Thyroid gland (tissue), 4 donors: Measurements from ENCODE around the gene C2orf81. TPM values are rescaled to one million over a fixed set of nuclear protein-coding genes. Genes with fewer than 3 reads are reported as not detected.
A peak's percentile ranks its signal among the peaks of the same experiment; 100 is the strongest.

Source experiments
- DNase-seq, 2 donors: peaks; one replicate each; pipeline ENCODE4 v3.0.0-alpha.2; 2019
- H3K27ac ChIP-seq, 3 donors: fragments of 200-600 bp; sonication (generic); 1 replicate in 2 of 3; 2 replicates in 1 of 3; pipeline ENCODE4 v1.5.1; 2016 to 2019; ENCODE audit warnings: mild to moderate bottlenecking in 1 of 3, moderate library complexity in 1 of 3
- H3K27me3 ChIP-seq: fragments of 200-600 bp; sonication (generic); one replicate; pipeline ENCODE4 v1.5.1; 2019
- H3K36me3 ChIP-seq, 2 donors: fragments of 200-600 bp; sonication (generic); one replicate each; pipeline ENCODE4 v1.5.1; 2016 to 2019
- H3K4me1 ChIP-seq, 2 donors: fragments of 200-600 bp; sonication (generic); one replicate each; pipeline ENCODE4 v1.5.1; 2017 to 2019
- H3K4me3 ChIP-seq, 3 donors: fragments of 200-600 bp; sonication (generic); replicated peaks in 1 of 3; 1 replicate in 2 of 3; 2 replicates in 1 of 3; pipeline ENCODE4 v1.5.1; 2016; ENCODE audit warnings: mild to moderate bottlenecking in 1 of 3
- H3K9me3 ChIP-seq: fragments of 200-600 bp; sonication (generic); one replicate; pipeline ENCODE4 v1.5.1; 2017
- CTCF ChIP-seq, 6 experiments: fragments of 200-600 bp in 3 of 6; fragments of 450-650 bp in 3 of 6; sonication (generic) in 3 of 6; IDR thresholded peaks; one replicate each; pipeline ENCODE4 v1.5.1; 2016 to 2019; ENCODE audit warnings: antibody characterized with exemption in 6 of 6, mild to moderate bottlenecking in 2 of 6, inconsistent platforms in 1 of 6, moderate library complexity in 1 of 6
- POLR2A ChIP-seq, 2 donors: fragments of 450-650 bp; IDR thresholded peaks; one replicate each; pipeline ENCODE4 v1.6.1; 2017; ENCODE audit warnings: antibody characterized with exemption in 2 of 2, mild to moderate bottlenecking in 2 of 2, moderate library complexity in 1 of 2
- WGBS, 2 donors: methylation state at CpG; one replicate each; pipeline ENCODE4 v1.1.5; 2017; 5-methylcytosine and 5-hydroxymethylcytosine counted together
- intact Hi-C: fragments of 100-400 bp; cut with DNase I; formaldehyde crosslinking; loops from one replicate; pipeline ENCODE4 v1.15.1; 2023
- total RNA-seq, 4 donors: library from RNA; depleted of rRNA; stranded (reverse); fragments of >200 nt; gene quantifications; one replicate each; pipeline ENCODE4 v1.2.3, GENCODE V29; 2016

C2orf81 gene
- total RNA-seq, 4 donors from 2014 or later, result 2.3 to 3.4 (median 3.1) TPM

DNA sequence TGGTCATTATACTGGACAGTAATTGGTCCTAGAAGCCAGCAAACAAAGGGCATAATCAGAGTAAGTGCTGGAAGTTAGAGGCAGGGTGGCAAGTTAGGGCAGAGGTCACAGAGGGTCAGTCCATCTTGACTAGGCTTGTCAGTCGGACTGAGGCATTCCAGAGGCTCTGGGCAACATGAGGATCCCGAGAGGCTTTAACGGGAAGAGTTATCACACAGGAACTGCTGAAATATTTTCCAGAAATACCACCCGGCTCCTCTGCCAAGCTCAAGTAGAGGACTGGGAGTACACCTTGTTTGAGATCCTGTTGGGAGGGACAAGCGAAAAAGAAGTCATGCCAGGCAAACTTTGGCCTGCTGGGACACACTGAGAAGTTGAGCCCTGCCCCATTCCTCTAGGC is 13.7 kb downstream of the C2orf81 start:
- no peaks in the 10 kb centered on the region for H3K4me1 ChIP-seq
- H3K4me3 ChIP-seq, result no peak overlapping the region
- no peaks in the 10 kb centered on the region for H3K9me3 ChIP-seq
- no peak overlapping the region for H3K27ac ChIP-seq
- H3K36me3 ChIP-seq, result no peaks in the 10 kb centered on the region
- no peak for DNase-seq
- intact Hi-C loops, result no loop called here
- TF ChIP-seq CTCF (IDR thresholded peaks at IDR 0.05) (no peak), POLR2A (IDR thresholded peaks at IDR 0.05) (no peak)
- WGBS, 2 donors, result 62 to 85% methylated on average over 5 of the region's 5 CpGs
- no peaks in the 10 kb centered on the region for H3K27me3 ChIP-seq

DNA sequence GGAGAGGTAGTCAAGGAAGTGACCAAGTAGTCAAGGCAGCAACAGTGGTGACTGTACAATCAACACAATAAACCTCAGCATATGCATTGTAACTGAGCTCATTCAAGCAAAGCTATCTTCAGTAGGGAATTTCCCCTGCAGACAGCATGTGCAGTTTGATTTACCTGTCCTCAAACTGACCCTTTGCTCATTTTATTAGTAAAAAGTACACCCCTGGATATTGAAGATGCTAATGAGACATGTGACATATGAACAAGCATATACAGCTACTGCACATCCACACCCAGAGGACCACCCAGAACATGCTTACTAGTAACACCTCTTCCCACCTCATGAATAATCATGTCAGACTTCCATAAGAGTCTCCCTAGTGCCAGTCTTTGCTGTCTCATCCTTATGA is 15.4 kb downstream of the C2orf81 start:
- intact Hi-C loops, result no loop called here
- Histone ChIP-seq H3K4me1 (no peaks in the 10 kb centered on the region), H3K36me3 (no peaks in the 10 kb centered on the region), H3K27ac (no peak overlapping the region), H3K4me3 (no peak overlapping the region), H3K27me3 (no peaks in the 10 kb centered on the region), H3K9me3 (no peaks in the 10 kb centered on the region)
- DNase-seq, result no peak
- no peak for TF ChIP-seq POLR2A (IDR thresholded peaks at IDR 0.05)
- no peak for TF ChIP-seq CTCF (IDR thresholded peaks at IDR 0.05)

DNA sequence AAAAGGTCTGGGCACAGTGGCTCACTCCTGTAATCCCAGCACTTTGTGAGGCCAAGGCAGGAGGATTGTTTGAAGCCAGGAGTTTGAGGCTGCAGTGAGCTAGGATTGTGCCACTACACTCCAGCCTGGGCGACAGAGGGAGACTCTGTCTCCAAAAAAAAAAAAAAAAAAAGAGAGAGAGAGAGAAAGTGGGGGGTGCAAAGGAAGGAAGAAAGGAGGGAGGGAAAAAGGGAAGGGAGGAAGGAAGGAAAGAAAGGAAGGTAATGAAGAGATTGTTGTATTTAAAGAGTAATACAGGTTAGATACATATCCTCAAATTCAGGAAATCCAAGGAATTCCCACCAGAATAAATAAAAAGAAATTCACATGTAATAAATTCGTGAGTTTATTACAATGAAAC is 19.5 kb downstream of the C2orf81 start:
- Histone ChIP-seq H3K4me3 (no peak overlapping the region), H3K4me1 (no peaks in the 10 kb centered on the region), H3K9me3 (no peaks in the 10 kb centered on the region), H3K27ac (no peak overlapping the region), H3K27me3 (no peaks in the 10 kb centered on the region), H3K36me3 (no peaks in the 10 kb centered on the region)
- TF ChIP-seq CTCF (IDR thresholded peaks at IDR 0.05) (no peak), POLR2A (IDR thresholded peaks at IDR 0.05) (no peak)
- intact Hi-C loops, result no loop called here
- DNase-seq, result no peak
- WGBS, 2 donors, result 74 to 84% methylated on average over 2 of the region's 2 CpGs

DNA sequence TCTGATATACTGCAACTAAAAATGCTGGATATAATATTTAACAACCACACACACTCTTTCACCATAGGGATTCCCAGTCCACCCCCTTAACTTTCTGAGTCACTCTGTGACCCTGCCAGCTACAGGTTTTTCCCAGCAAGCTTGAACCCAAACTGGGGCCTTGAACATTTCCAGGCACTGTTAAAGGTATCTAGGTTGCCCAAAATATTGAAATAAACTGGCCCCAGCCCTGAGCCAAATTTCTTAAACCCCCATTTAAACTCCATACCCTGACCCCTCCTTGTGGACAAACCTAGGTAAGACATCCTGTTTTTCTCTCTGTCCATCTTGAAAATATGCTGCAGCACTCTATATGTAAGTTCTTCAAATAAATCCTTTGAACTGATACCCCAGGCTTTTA is 21.6 kb downstream of the C2orf81 start:
- no peaks in the 10 kb centered on the region for H3K9me3 ChIP-seq
- H3K4me3 ChIP-seq, result no peak overlapping the region
- DNase-seq, result no peak
- H3K36me3 ChIP-seq, result no peaks in the 10 kb centered on the region
- no peak overlapping the region for H3K27ac ChIP-seq
- TF ChIP-seq POLR2A (IDR thresholded peaks at IDR 0.05) (no peak), CTCF (IDR thresholded peaks at IDR 0.05) (peak in 4 of 6 experiments; percentile 3 to 31 (median 24))
- intact Hi-C loops, result no loop called here
- H3K27me3 ChIP-seq, result no peaks in the 10 kb centered on the region
- no peaks in the 10 kb centered on the region for H3K4me1 ChIP-seq

DNA sequence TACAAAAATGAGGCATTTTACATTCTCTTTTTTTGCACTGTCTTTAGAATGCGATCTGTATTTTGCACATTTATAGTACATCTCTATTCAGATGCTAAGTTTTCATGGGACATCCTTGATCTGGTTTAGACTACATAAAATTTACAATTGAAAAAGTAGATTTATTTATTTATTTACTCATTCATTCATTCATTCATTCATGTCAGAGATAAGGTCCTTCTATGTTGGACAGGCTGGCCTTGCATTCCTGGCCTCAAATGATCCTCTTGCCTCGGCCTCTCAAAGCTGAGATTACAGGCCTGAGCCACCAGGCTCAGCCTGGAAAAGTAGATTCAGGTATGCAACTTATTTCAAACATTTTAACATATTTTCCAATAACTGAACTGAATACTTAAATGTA is 25.3 kb downstream of the C2orf81 start:
- intact Hi-C loops, result no loop called here
- DNase-seq, result no peak
- H3K27me3 ChIP-seq, result no peaks in the 10 kb centered on the region
- no peaks in the 10 kb centered on the region for H3K9me3 ChIP-seq
- WGBS, 2 donors, result 98% methylated on average over 2 of the region's 2 CpGs
- no peak overlapping the region for H3K27ac ChIP-seq
- H3K36me3 ChIP-seq, result no peaks in the 10 kb centered on the region
- TF ChIP-seq POLR2A (IDR thresholded peaks at IDR 0.05) (no peak), CTCF (IDR thresholded peaks at IDR 0.05) (no peak)
- peaks cover 0 to 2% of the 10 kb centered on the region in 2 donors for H3K4me1 ChIP-seq
- no peak overlapping the region for H3K4me3 ChIP-seq
